WI38 (cell line): ENCODE results near the gene SNU13.
"Not testable (repeated sequence)": the region's sequence is repeated elsewhere in the genome, so short reads cannot be mapped to it uniquely, and the experiment has no call there.

Experiments used
- H3K4me3 ChIP-seq: 2 replicates; pipeline ENCODE4 v1.5.1; 2011; ENCODE audit warnings: low read depth, mild to moderate bottlenecking, control low read depth, low read length
- TF ChIP-seq, protein P1 (sequence below): IDR thresholded peaks from 2 replicates; pipeline ENCODE4 v1.5.1; 2012; ENCODE audit warnings: low read depth, mild to moderate bottlenecking, control low read depth, low read length

SNU13 gene

DNA sequence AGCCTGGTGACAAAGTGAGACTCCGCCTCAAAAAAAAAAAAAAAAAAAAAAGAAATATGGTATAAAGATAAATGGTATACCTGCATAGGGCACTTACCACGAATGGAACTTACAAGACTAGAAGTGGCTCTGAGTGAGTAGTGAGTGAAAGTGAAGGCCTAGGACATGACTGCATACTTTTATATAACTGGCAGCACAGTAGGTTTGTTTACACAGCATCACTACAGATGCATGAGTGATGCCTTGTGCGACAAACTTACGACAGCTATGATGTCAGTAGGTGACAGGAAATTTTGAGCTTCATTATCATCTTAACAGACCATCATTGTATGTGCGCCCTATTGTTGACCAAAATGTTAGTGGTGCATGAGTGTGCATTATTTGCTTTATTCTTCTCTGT is 49.9 kb downstream of the SNU13 start:
- TF ChIP-seq, protein P1, sequence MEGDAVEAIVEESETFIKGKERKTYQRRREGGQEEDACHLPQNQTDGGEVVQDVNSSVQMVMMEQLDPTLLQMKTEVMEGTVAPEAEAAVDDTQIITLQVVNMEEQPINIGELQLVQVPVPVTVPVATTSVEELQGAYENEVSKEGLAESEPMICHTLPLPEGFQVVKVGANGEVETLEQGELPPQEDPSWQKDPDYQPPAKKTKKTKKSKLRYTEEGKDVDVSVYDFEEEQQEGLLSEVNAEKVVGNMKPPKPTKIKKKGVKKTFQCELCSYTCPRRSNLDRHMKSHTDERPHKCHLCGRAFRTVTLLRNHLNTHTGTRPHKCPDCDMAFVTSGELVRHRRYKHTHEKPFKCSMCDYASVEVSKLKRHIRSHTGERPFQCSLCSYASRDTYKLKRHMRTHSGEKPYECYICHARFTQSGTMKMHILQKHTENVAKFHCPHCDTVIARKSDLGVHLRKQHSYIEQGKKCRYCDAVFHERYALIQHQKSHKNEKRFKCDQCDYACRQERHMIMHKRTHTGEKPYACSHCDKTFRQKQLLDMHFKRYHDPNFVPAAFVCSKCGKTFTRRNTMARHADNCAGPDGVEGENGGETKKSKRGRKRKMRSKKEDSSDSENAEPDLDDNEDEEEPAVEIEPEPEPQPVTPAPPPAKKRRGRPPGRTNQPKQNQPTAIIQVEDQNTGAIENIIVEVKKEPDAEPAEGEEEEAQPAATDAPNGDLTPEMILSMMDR, result no peak
- H3K4me3 ChIP-seq, result no peak overlapping the region

GRCh38 chr22:41638124-41638523 is 50.5 kb downstream of the SNU13 start:
- H3K4me3 ChIP-seq, result no peak overlapping the region
- TF ChIP-seq, protein P1, result no peak

- not testable (repeated sequence) for H3K4me3 ChIP-seq
These were observed 51.0 kb downstream of the SNU13 start for GRCh38 chr22:41637623-41638022.

DNA sequence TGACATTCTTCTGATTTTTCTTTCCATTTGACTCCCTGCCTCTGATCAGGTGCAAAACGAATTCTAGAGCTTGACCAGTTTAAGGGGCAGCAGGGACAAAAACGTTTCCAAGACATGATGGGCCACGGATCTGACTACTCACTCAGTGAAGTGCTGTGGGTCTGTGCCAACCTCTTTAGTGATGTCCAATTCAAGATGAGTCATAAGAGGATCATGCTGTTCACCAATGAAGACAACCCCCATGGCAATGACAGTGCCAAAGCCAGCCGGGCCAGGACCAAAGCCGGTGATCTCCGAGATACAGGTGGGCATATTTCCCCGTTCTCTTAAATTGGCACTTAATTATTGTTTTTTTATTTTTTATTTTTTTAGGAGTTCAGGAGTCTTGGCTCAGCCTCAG is 52.2 kb downstream of the SNU13 start:
- TF ChIP-seq, protein P1, result no peak
- no peak overlapping the region for H3K4me3 ChIP-seq

DNA sequence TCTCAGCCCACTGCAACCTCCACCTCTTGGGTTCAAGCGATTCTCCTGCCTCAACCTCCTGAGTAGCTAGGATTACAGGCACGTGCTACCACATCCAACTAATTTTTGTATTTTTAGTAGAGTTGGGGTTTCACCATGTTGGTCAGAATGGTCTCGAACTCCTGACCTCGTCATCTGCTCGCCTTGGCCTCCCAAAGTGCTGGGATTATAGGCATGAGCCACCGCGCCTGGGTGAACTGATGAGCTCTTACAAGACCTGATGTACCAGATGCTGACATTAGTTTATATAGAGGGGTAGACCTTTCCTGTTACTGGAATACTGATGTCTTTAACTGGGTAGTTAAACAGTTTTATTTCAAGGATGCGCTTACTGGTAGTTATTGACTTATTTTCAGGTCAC is 54.1 kb downstream of the SNU13 start:
- H3K4me3 ChIP-seq, result not testable (repeated sequence)

DNA sequence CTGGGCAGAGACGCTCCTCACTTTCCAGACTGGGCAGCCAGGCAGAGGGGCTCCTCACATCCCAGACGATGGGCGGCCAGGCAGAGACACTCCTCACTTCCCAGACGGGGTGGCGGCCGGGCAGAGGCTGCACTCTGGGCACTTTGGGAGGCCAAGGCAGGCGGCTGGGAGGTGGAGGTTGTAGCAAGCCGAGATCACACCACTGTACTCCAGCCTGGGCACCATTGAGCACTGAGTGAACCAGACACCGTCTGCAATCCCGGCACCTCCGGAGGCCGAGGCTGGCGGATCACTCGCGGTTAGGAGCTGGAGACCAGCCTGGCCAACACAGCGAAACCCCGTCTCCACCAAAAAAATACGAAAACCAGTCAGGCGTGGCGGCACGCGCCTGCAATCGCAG is 57.1 kb downstream of the SNU13 start:
- not testable (repeated sequence) for H3K4me3 ChIP-seq

- H3K4me3 ChIP-seq, result not testable (repeated sequence)
These were observed 57.6 kb downstream of the SNU13 start for GRCh38 chr22:41631115-41631514.

GRCh38 chr22:41625577-41625976 is 63.1 kb downstream of the SNU13 start:
- TF ChIP-seq, protein P1, result no peak
- H3K4me3 ChIP-seq, result no peak overlapping the region
